Aorta (tissue), 5 donors: Measurements from ENCODE around the gene RIPK3. TPM values are rescaled to one million over a fixed set of nuclear protein-coding genes. Genes with fewer than 3 reads are reported as not detected.

Source experiments
- ATAC-seq: fragments of 200-7000 bp; cut with Tn5 transposase; one replicate; pipeline ENCODE4 v1.9.1; 2022; ENCODE audit warnings: moderate library complexity; ENCODE audit not compliant: low FRiP score
- DNase-seq, 2 donors: peaks; one replicate each; pipeline ENCODE4 v3.0.0-alpha.2; 2020
- H3K27ac ChIP-seq, 2 donors: one replicate each; pipeline ENCODE4 v1.5.1; 2013; ENCODE audit warnings: low read length in 2 of 2, mild to moderate bottlenecking in 2 of 2, moderate library complexity in 2 of 2, control low read depth in 1 of 2, inconsistent platforms in 1 of 2, low read depth in 1 of 2
- H3K27me3 ChIP-seq, 2 donors: one replicate each; pipeline ENCODE4 v1.6.1; 2013; ENCODE audit warnings: control low read depth in 1 of 2, low read length in 1 of 2, mild to moderate bottlenecking in 1 of 2, moderate library complexity in 1 of 2; ENCODE audit not compliant: insufficient read depth in 2 of 2, control insufficient read depth in 1 of 2
- H3K36me3 ChIP-seq, 2 donors: one replicate each; pipeline ENCODE4 v1.6.1; 2013; ENCODE audit warnings: control low read depth in 1 of 2, low read length in 1 of 2, mild to moderate bottlenecking in 1 of 2; ENCODE audit not compliant: insufficient read depth in 2 of 2, control insufficient read depth in 1 of 2
- H3K4me1 ChIP-seq, 2 donors: one replicate each; pipeline ENCODE4 v1.6.1; 2013; ENCODE audit warnings: low read length in 2 of 2, control low read depth in 1 of 2, mild to moderate bottlenecking in 1 of 2, moderate library complexity in 1 of 2; ENCODE audit not compliant: insufficient read depth in 2 of 2, control insufficient read depth in 1 of 2
- H3K4me3 ChIP-seq, 2 donors: one replicate each; pipeline ENCODE4 v1.5.1; 2013; ENCODE audit warnings: low read length in 2 of 2, control low read depth in 1 of 2, mild to moderate bottlenecking in 1 of 2
- H3K9me3 ChIP-seq: one replicate; pipeline ENCODE4 v1.6.1; 2013; ENCODE audit warnings: mild to moderate bottlenecking, low read length; ENCODE audit not compliant: control insufficient read depth
- WGBS, 2 donors: extraction: QIAGEN DNeasy Blood & Tissue Kit; methylation state at CpG; one replicate each; pipeline ENCODE4 v1.1.7; 2013; 5-methylcytosine and 5-hydroxymethylcytosine counted together
- intact Hi-C, 2 donors: fragments of 100-400 bp; cut with DNase I; formaldehyde crosslinking; loops; one replicate each; pipeline versions ENCODE4 v1.14.2 to v1.15.0; 2022
- polyA plus RNA-seq, 2 donors: library from polyadenylated mRNA; stranded (reverse); fragments of 200-250 nt; gene quantifications; one replicate each; pipeline ENCODE4 v1.2.3, GENCODE V29; 2013
- total RNA-seq, 2 donors: library from RNA; stranded (reverse); fragmentation: NEBNext Ultra II Directional; extraction: Animal tissue kit (Norgen Biotek cat#: 25700); gene quantifications; one replicate each; pipeline ENCODE4 v1.2.1, GENCODE V29; 2021
- donor health status: healthy with polysubstance abuse.
- donor health status: Bipolar disorder and iron deficiency.
- donor health status: DM: no; HTN: no; CAD: no.
- donor health status: DM: no; HTN: no; CAD: no.
- donor health status: DM: yes; HTN: yes; CAD: no.

The RIPK3 gene
- total and polyA plus RNA-seq, 4 donors, result 4.0 to 15.8 (median 7.1) TPM

- intact Hi-C loops, result no loop called here
- ATAC-seq (no peak), DNase-seq (no peak)
- 86 to 89% methylated on average over 5 of the region's 5 CpGs for WGBS, 2 donors
- H3K36me3 ChIP-seq, result peaks cover 0 to 12% of the 10 kb centered on the region in 2 donors
- H3K9me3 ChIP-seq, result no peaks in the 10 kb centered on the region
- H3K4me3 ChIP-seq, result peak within 1 kb of the TSS in 1 of 2 donors; percentile 19
- H3K27ac ChIP-seq, result peak within 1 kb of the TSS in 1 of 2 donors; percentile 45
- no peaks in the 10 kb centered on the region for H3K4me1 ChIP-seq
- no peaks in the 10 kb centered on the region for H3K27me3 ChIP-seq
Observed at GRCh38 chr14:24309538-24310264, 30.1 kb downstream of the RIPK3 start, which contains the start of gene LTB4R2. TSS of gene LTB4R2 (plus strand) at chr14:24310140. CDS start at chr14:24310665, 525 bp downstream.

GRCh38 chr14:24308342-24309124, 31.3 kb downstream of the RIPK3 start:
- Histone ChIP-seq H3K27ac (no peak overlapping the region), H3K9me3 (no peaks in the 10 kb centered on the region), H3K36me3 (peaks cover 0 to 16% of the 10 kb centered on the region in 2 donors), H3K27me3 (no peaks in the 10 kb centered on the region), H3K4me1 (no peaks in the 10 kb centered on the region), H3K4me3 (no peak overlapping the region)
- WGBS, 2 donors, result 90 to 91% methylated on average over 7 of the region's 7 CpGs
- ATAC-seq (no peak), DNase-seq (no peak)
- intact Hi-C loops, result no loop called here

- H3K27me3 ChIP-seq, result no peaks in the 10 kb centered on the region
- 55 to 59% methylated on average over 6 of the region's 6 CpGs for WGBS, 2 donors
- ATAC-seq (peak; percentile 45), DNase-seq (peak in 1 of 2 donors; percentile 67)
- intact Hi-C loops, result no loop called here
- no peak within 1 kb of the TSS for H3K27ac ChIP-seq
- H3K36me3 ChIP-seq, result peaks cover 0 to 16% of the 10 kb centered on the region in 2 donors
- H3K9me3 ChIP-seq, result no peaks in the 10 kb centered on the region
- no peak within 1 kb of the TSS for H3K4me3 ChIP-seq
- H3K4me1 ChIP-seq, result no peaks in the 10 kb centered on the region
Observed at GRCh38 chr14:24307575-24308341, 32.0 kb downstream of the RIPK3 start, which contains the start of gene CIDEB. TSS of gene CIDEB (minus strand) at chr14:24307977. CDS start at chr14:24307858, 119 bp downstream.

- H3K27me3 ChIP-seq, result no peaks in the 10 kb centered on the region
- no peak overlapping the region for H3K27ac ChIP-seq
- peaks cover 0 to 16% of the 10 kb centered on the region in 2 donors for H3K36me3 ChIP-seq
- H3K9me3 ChIP-seq, result no peaks in the 10 kb centered on the region
- intact Hi-C loops, result no loop called here
- ATAC-seq, result no peak
- 80 to 82% methylated on average over 11 of the region's 11 CpGs for WGBS, 2 donors
- H3K4me3 ChIP-seq, result no peak overlapping the region
- DNase-seq, result no peak
- no peaks in the 10 kb centered on the region for H3K4me1 ChIP-seq
Observed at GRCh38 chr14:24307156-24307574, 32.6 kb downstream of the RIPK3 start.

- DNase-seq, result no peak
- intact Hi-C loops, result no loop called here
- WGBS, 2 donors, result 95 to 96% methylated on average over 11 of the region's 11 CpGs
- no peak for ATAC-seq
- Histone ChIP-seq H3K9me3 (no peaks in the 10 kb centered on the region), H3K27me3 (no peaks in the 10 kb centered on the region), H3K4me1 (no peaks in the 10 kb centered on the region), H3K36me3 (peaks cover 0 to 16% of the 10 kb centered on the region in 2 donors), H3K27ac (no peak overlapping the region), H3K4me3 (no peak overlapping the region)
Observed at GRCh38 chr14:24304019-24304387, 35.8 kb downstream of the RIPK3 start.

GRCh38 chr14:24300326-24300980, 39.3 kb downstream of the RIPK3 start:
- Histone ChIP-seq H3K27ac (no peak overlapping the region), H3K4me1 (no peaks in the 10 kb centered on the region), H3K9me3 (no peaks in the 10 kb centered on the region), H3K36me3 (peaks cover 0 to 6% of the 10 kb centered on the region in 2 donors), H3K27me3 (no peaks in the 10 kb centered on the region), H3K4me3 (peak overlapping the region; percentile 53 to 90)
- no peak for ATAC-seq
- no peak for DNase-seq
- intact Hi-C loops, result no loop called here
- 30 to 31% methylated on average over 16 of the region's 16 CpGs for WGBS, 2 donors

- WGBS, 2 donors, result 1% methylated on average over 69 to 75 of the region's 75 CpGs
- Histone ChIP-seq H3K27ac (peak within 1 kb of the TSS in 1 of 2 donors; percentile 10), H3K36me3 (peaks cover 0 to 3% of the 10 kb centered on the region in 2 donors), H3K9me3 (no peaks in the 10 kb centered on the region), H3K4me3 (peak within 1 kb of the TSS; percentile 58 to 90), H3K4me1 (no peaks in the 10 kb centered on the region), H3K27me3 (no peaks in the 10 kb centered on the region)
- intact Hi-C loops, result loop anchor here in 1 of 2 donors (5.0 kb wide), 1 partner anchor 57 kb away; the partner anchor contains the start of gene TINF2
- DNase-seq (peak; percentile 93 to 97), ATAC-seq (peak; percentile 94)
Observed at GRCh38 chr14:24299255-24300191, 40.3 kb downstream of the RIPK3 start, which contains the start of the genes DHRS1 and NOP9. TSS of gene DHRS1 (minus strand) at chr14:24299780. CDS start at chr14:24299106, 674 bp downstream. TSS of gene NOP9 (plus strand) at chr14:24299850. CDS start at chr14:24299955, 105 bp downstream.
